Measurements from ENCODE around the gene INPP4B. TPM values are rescaled to one million over a fixed set of nuclear protein-coding genes. Genes with fewer than 3 reads are reported as not detected.

Gene INPP4B
- total RNA-seq, 1 donor from 2014 or later: 4.9 TPM

DNA sequence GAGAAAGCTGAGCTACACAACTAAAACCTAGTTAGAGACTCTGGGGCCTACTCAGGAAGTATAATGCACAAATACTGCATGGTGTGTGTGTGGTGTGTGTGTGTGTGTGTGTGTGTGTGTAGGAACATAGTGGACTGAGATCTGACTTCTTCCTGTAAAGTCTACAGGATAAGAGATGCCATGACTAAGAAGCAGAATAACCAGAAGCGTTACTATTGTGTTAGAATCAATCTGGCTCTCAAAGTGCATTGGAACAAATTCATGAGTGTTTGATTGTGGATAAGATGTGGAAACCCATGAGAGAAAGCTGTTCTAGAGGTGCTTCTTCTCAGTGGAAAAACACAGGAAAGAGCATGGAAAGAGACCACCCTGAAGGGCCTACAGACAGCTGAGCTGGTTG lies 302.1 kb downstream of the INPP4B start:
- Mint-ChIP-seq H3K9me3 (ENCODE audit: unreplicated experiment) (no peaks in the 10 kb centered on the region), H3K4me3 (ENCODE audit: unreplicated experiment) (no peak overlapping the region), H3K27me3 (ENCODE audit: unreplicated experiment) (no peaks in the 10 kb centered on the region), H3K4me1 (ENCODE audit: unreplicated experiment) (no peaks in the 10 kb centered on the region), H3K27ac (ENCODE audit: unreplicated experiment) (no peak overlapping the region), H3K36me3 (ENCODE audit: low read depth, unreplicated experiment) (no peaks in the 10 kb centered on the region)
- DNase-seq (ENCODE audit: low spot score): no peak
- TF ChIP-seq, protein P1, sequence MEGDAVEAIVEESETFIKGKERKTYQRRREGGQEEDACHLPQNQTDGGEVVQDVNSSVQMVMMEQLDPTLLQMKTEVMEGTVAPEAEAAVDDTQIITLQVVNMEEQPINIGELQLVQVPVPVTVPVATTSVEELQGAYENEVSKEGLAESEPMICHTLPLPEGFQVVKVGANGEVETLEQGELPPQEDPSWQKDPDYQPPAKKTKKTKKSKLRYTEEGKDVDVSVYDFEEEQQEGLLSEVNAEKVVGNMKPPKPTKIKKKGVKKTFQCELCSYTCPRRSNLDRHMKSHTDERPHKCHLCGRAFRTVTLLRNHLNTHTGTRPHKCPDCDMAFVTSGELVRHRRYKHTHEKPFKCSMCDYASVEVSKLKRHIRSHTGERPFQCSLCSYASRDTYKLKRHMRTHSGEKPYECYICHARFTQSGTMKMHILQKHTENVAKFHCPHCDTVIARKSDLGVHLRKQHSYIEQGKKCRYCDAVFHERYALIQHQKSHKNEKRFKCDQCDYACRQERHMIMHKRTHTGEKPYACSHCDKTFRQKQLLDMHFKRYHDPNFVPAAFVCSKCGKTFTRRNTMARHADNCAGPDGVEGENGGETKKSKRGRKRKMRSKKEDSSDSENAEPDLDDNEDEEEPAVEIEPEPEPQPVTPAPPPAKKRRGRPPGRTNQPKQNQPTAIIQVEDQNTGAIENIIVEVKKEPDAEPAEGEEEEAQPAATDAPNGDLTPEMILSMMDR (IDR thresholded peaks at IDR 0.05; ENCODE audit: unreplicated experiment): no peak

DNA sequence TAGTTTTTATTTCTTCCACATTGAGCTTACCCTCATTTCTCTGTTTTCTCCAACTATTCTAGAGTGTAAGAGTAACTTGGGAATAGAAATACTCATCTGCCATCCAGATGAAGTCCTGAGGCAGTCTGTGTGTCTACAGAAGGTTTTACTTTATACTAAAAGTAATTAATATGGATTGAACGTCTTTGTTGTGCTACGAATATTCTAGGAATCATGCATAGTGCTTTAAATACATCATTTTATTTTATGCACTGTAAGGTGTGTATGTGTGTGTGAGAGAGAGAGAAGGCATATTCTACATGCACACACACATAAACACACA lies 305.7 kb downstream of the INPP4B start:
- no peak overlapping the region for H3K4me3 Mint-ChIP-seq (ENCODE audit: unreplicated experiment)
- TF ChIP-seq, protein P1 (IDR thresholded peaks at IDR 0.05; ENCODE audit: unreplicated experiment): no peak
- no peak overlapping the region for H3K27ac Mint-ChIP-seq (ENCODE audit: unreplicated experiment)
- H3K36me3 Mint-ChIP-seq (ENCODE audit: low read depth, unreplicated experiment): no peaks in the 10 kb centered on the region
- H3K4me1 Mint-ChIP-seq (ENCODE audit: unreplicated experiment): no peaks in the 10 kb centered on the region
- H3K9me3 Mint-ChIP-seq (ENCODE audit: unreplicated experiment): no peaks in the 10 kb centered on the region
- no peaks in the 10 kb centered on the region for H3K27me3 Mint-ChIP-seq (ENCODE audit: unreplicated experiment)
- no peak for DNase-seq (ENCODE audit: low spot score)

DNA sequence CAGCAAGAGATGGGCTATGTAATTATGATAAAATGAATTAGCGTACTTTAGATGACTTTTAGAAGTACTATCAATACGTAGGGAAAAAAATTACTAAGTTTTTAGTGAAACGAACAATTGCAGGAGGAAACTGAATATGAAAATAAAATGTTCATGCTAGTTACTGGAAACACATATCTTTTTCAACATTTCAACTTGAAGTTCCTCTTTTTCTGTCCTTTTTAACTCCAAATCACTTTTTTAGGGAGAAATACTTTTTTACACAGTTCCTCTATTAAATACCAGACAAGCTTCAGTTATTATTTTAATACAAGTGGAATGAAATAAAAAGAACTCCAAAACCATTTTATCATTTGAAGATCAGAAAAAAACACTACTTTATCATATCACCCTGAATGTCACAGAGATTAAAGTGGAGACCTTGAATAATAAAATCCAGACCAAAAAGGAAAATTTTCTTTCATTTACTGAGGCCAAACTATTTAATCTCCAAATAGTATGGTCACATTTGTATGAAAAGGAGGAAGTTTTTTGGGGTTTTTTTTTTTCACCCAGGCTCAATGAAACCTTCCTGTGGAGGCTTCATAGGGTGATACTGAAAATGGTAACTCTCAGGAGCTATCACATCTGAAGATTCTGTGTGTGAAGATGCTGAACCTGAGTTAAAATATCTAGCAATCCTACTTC lies 306.2 kb downstream of the INPP4B start:
- TF ChIP-seq, protein P1 (IDR thresholded peaks at IDR 0.05; ENCODE audit: unreplicated experiment): no peak
- Mint-ChIP-seq H3K27me3 (ENCODE audit: unreplicated experiment) (no peaks in the 10 kb centered on the region), H3K4me3 (ENCODE audit: unreplicated experiment) (no peak overlapping the region), H3K9me3 (ENCODE audit: unreplicated experiment) (no peaks in the 10 kb centered on the region), H3K4me1 (ENCODE audit: unreplicated experiment) (no peaks in the 10 kb centered on the region), H3K36me3 (ENCODE audit: low read depth, unreplicated experiment) (no peaks in the 10 kb centered on the region), H3K27ac (ENCODE audit: unreplicated experiment) (no peak overlapping the region)
- DNase-seq (ENCODE audit: low spot score): no peak

DNA sequence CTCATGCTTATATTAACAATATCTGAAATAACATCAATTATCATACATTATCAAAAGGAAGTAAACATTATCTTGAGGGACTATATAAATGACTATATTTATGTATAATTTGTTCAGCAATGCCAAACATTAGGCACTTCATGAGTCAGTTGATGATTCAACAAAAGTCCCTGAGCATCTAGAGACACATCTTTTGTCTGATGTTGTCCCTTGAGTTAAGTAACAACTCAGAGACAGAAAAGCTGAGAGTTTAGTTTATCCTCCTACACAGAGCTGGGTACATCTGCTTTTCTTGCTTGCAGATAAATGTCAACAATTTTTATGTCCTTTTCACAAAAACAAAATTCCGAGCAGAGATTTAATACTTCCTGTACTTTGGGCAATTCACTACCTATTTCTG lies 311.1 kb downstream of the INPP4B start:
- no peak overlapping the region for H3K27ac Mint-ChIP-seq (ENCODE audit: unreplicated experiment)

DNA sequence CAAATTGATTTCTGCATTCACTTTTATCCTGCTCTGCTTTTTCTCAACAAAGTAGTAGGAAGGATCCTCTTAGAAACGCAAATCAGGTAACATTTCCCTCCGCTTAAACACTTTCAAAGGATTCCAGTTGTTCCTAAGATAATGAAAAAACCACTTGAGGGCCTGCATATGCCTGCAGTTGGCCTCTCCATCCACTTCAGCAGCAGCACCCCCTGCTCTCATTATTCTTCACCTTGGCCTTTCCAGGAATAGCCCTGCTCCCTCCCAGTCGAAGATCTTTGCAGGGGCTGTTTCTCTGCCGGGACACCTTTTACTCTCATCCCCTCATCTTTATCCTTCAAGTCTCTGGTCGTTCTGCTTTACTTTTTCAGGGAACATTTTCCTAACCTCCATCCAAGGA lies 314.0 kb downstream of the INPP4B start:
- Mint-ChIP-seq H3K4me3 (ENCODE audit: unreplicated experiment) (no peak overlapping the region), H3K27ac (ENCODE audit: unreplicated experiment) (no peak overlapping the region), H3K4me1 (ENCODE audit: unreplicated experiment) (no peaks in the 10 kb centered on the region), H3K27me3 (ENCODE audit: unreplicated experiment) (no peaks in the 10 kb centered on the region), H3K36me3 (ENCODE audit: low read depth, unreplicated experiment) (no peaks in the 10 kb centered on the region), H3K9me3 (ENCODE audit: unreplicated experiment) (no peaks in the 10 kb centered on the region)
- TF ChIP-seq, protein P1 (IDR thresholded peaks at IDR 0.05; ENCODE audit: unreplicated experiment): no peak
- DNase-seq (ENCODE audit: low spot score): no peak

More for the DNA sequence above, 311.1 kb downstream of the INPP4B start:
- no peaks in the 10 kb centered on the region for H3K27me3 Mint-ChIP-seq (ENCODE audit: unreplicated experiment)
- H3K36me3 Mint-ChIP-seq (ENCODE audit: low read depth, unreplicated experiment): no peaks in the 10 kb centered on the region
- no peaks in the 10 kb centered on the region for H3K9me3 Mint-ChIP-seq (ENCODE audit: unreplicated experiment)
- no peak for DNase-seq (ENCODE audit: low spot score)
- no peak overlapping the region for H3K4me3 Mint-ChIP-seq (ENCODE audit: unreplicated experiment)
- H3K4me1 Mint-ChIP-seq (ENCODE audit: unreplicated experiment): no peaks in the 10 kb centered on the region
- TF ChIP-seq, protein P1 (IDR thresholded peaks at IDR 0.05; ENCODE audit: unreplicated experiment): no peak

Measured in endothelial cell (in vitro differentiated cells).